CD4-positive, alpha-beta T cell treated with Interleukin-17A for 4 hours (primary cell): Measurements from ENCODE around the gene PMVK.
A peak's percentile ranks its signal among the peaks of the same experiment; 100 is the strongest.

Source experiments
- DNase-seq: peaks from one replicate; pipeline ENCODE4 v3.0.0-alpha.2; 2020; ENCODE audit warnings: mixed read lengths

PMVK gene

GRCh38 chr1:154945962-154946850 is 9.7 kb upstream of the PMVK start:
- DNase-seq = no peak

GRCh38 chr1:154945160-154945961 is 8.8 kb upstream of the PMVK start:
- DNase-seq = no peak

GRCh38 chr1:154944401-154945159 is 8.1 kb upstream of the PMVK start:
- DNase-seq = no peak

- DNase-seq = peak; percentile 65
These were observed 7.3 kb upstream of the PMVK start for GRCh38 chr1:154943649-154944400.

GRCh38 chr1:154941333-154942013 is 5.0 kb upstream of the PMVK start:
- no peak for DNase-seq

- DNase-seq = peak; percentile 17
These were observed 4.2 kb upstream of the PMVK start for GRCh38 chr1:154940651-154941194.

- DNase-seq = no peak
These were observed 3.7 kb upstream of the PMVK start for GRCh38 chr1:154940213-154940560.

GRCh38 chr1:154938604-154939399 is 2.3 kb upstream of the PMVK start:
- no peak for DNase-seq

GRCh38 chr1:154937988-154938386 is 1.5 kb upstream of the PMVK start:
- no peak for DNase-seq

GRCh38 chr1:154937085-154937987 is 817 bp upstream of the PMVK start:
- peak; percentile 92 for DNase-seq

GRCh38 chr1:154935749-154936554 is 567 bp downstream of the PMVK start:
- DNase-seq = no peak

- DNase-seq = no peak
These were observed 2.1 kb downstream of the PMVK start for GRCh38 chr1:154934358-154934948.

GRCh38 chr1:154931940-154932487 is 4.5 kb downstream of the PMVK start:
- no peak for DNase-seq

- DNase-seq = no peak
These were observed 10.3 kb downstream of the PMVK start for GRCh38 chr1:154926201-154926600.

GRCh38 chr1:154925335-154926170 is 11.0 kb downstream of the PMVK start:
- DNase-seq = no peak

- no peak for DNase-seq
These were observed 12.8 kb downstream of the PMVK start for GRCh38 chr1:154923695-154924094.

GRCh38 chr1:154913273-154913672 is 23.2 kb downstream of the PMVK start:
- DNase-seq = no peak
